ENCODE data around the gene NCR3LG1. TPM values are rescaled to one million over a fixed set of nuclear protein-coding genes. Genes with fewer than 3 reads are reported as not detected.

Gene NCR3LG1
- total and polyA plus RNA-seq, 9 of the 15 experiments (the other 6 are each of a cell fraction or from before 2014, with no cell fraction given) = 4.1 to 39.8 (median 25.1) TPM

DNA sequence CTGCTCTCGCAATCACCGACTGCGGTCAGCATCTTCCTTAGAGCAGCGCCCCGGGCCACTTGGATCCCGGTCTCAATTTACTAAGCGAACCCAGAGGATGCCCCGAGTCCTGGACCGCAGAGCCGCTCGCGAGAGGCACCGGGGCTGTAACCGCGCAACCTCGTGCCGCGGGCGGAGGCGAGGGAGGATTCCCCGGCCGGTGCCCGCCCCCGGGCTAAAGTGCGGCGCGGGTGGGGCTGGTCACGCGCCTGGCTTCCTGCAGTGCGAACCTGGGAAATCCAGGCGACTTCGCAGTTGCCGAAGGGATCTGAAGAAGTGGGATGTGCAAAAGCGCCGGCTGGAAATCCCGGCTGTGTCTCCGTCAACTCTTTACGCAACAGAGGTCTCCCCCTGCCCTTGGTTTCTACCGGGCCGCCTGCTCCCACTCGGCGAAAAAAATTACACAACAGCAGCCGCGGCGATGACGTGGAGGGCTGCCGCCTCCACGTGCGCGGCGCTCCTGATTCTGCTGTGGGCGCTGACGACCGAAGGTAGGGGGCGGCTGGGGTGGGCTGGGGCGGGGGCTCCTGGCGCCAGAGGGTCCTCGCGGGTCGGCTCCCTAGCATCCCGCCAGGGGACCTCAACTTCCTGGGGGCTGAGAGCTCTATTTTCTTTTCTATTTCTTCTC, at the start of gene NCR3LG1 (continued):
- TF ChIP-seq CREB1 (IDR thresholded peaks at IDR 0.05) (peak; percentile 72), CREB1 (CRISPR knock-in tag; IDR thresholded peaks at IDR 0.05) (peak; percentile 62; the same call in 1 of the 2 replicates), RBFOX2 (IDR thresholded peaks at IDR 0.05; ENCODE audit: low read depth, low read length) (peak; percentile 86), EP400 (IDR thresholded peaks at IDR 0.05) (peak; percentile 88), EWSR1 (IDR thresholded peaks at IDR 0.05; ENCODE audit: borderline replicate concordance, low read depth, partially characterized antibody) (no peak), CXXC5 (CRISPR knock-in tag; IDR thresholded peaks at IDR 0.05) (peak; percentile 80), ZNF12 (CRISPR knock-in tag; IDR thresholded peaks at IDR 0.05) (no peak), MBD2 (IDR thresholded peaks at IDR 0.05; ENCODE audit: borderline replicate concordance, low read depth) (0 out of 2 replicates have a peak, but pooled peaks have one; percentile 2), MEF2D (tag; conservative IDR thresholded peaks at IDR 0.05; ENCODE audit: low read depth) (no peak), RBBP5 (IDR thresholded peaks at IDR 0.05; ENCODE audit: borderline replicate concordance, insufficient read depth, low read length, poor library complexity, severe bottlenecking) (peak; percentile 45), PHF8 (IDR thresholded peaks at IDR 0.05; ENCODE audit: borderline replicate concordance, low read length) (peak; percentile 55; the same call in 1 of the 2 replicates), GTF2E2 (tag; IDR thresholded peaks at IDR 0.05) (0 out of 2 replicates have a peak, but pooled peaks have one; percentile 36), SIRT6 (IDR thresholded peaks at IDR 0.05; ENCODE audit: low read depth, low read length) (no peak)
- TF ChIP-seq, protein P1, sequence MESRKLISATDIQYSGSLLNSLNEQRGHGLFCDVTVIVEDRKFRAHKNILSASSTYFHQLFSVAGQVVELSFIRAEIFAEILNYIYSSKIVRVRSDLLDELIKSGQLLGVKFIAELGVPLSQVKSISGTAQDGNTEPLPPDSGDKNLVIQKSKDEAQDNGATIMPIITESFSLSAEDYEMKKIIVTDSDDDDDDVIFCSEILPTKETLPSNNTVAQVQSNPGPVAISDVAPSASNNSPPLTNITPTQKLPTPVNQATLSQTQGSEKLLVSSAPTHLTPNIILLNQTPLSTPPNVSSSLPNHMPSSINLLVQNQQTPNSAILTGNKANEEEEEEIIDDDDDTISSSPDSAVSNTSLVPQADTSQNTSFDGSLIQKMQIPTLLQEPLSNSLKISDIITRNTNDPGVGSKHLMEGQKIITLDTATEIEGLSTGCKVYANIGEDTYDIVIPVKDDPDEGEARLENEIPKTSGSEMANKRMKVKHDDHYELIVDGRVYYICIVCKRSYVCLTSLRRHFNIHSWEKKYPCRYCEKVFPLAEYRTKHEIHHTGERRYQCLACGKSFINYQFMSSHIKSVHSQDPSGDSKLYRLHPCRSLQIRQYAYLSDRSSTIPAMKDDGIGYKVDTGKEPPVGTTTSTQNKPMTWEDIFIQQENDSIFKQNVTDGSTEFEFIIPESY (CRISPR knock-in tag; IDR thresholded peaks at IDR 0.05) = 0 out of 2 replicates have a peak, but pooled peaks have one; percentile 35
- TF ChIP-seq, protein P2, sequence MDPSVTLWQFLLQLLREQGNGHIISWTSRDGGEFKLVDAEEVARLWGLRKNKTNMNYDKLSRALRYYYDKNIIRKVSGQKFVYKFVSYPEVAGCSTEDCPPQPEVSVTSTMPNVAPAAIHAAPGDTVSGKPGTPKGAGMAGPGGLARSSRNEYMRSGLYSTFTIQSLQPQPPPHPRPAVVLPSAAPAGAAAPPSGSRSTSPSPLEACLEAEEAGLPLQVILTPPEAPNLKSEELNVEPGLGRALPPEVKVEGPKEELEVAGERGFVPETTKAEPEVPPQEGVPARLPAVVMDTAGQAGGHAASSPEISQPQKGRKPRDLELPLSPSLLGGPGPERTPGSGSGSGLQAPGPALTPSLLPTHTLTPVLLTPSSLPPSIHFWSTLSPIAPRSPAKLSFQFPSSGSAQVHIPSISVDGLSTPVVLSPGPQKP (CRISPR knock-in tag; IDR thresholded peaks at IDR 0.05) = no peak
- TF ChIP-seq, protein P3, sequence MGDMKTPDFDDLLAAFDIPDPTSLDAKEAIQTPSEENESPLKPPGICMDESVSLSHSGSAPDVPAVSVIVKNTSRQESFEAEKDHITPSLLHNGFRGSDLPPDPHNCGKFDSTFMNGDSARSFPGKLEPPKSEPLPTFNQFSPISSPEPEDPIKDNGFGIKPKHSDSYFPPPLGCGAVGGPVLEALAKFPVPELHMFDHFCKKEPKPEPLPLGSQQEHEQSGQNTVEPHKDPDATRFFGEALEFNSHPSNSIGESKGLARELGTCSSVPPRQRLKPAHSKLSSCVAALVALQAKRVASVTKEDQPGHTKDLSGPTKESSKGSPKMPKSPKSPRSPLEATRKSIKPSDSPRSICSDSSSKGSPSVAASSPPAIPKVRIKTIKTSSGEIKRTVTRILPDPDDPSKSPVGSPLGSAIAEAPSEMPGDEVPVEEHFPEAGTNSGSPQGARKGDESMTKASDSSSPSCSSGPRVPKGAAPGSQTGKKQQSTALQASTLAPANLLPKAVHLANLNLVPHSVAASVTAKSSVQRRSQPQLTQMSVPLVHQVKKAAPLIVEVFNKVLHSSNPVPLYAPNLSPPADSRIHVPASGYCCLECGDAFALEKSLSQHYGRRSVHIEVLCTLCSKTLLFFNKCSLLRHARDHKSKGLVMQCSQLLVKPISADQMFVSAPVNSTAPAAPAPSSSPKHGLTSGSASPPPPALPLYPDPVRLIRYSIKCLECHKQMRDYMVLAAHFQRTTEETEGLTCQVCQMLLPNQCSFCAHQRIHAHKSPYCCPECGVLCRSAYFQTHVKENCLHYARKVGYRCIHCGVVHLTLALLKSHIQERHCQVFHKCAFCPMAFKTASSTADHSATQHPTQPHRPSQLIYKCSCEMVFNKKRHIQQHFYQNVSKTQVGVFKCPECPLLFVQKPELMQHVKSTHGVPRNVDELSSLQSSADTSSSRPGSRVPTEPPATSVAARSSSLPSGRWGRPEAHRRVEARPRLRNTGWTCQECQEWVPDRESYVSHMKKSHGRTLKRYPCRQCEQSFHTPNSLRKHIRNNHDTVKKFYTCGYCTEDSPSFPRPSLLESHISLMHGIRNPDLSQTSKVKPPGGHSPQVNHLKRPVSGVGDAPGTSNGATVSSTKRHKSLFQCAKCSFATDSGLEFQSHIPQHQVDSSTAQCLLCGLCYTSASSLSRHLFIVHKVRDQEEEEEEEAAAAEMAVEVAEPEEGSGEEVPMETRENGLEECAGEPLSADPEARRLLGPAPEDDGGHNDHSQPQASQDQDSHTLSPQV (IDR thresholded peaks at IDR 0.05) = peak; percentile 58; the same call in 1 of the 2 replicates

Measured in K562 (cell line).